H1 (cell line): ENCODE data around the gene CEP290. TPM values are rescaled to one million over a fixed set of nuclear protein-coding genes. Genes with fewer than 3 reads are reported as not detected.

Experiments used
- BCL11A ChIP-seq, 2 experiments: IDR thresholded peaks; one replicate each; pipeline ENCODE4 v1.6.1; 2011; ENCODE audit warnings: low read depth in 2 of 2, low read length in 2 of 2, mild to moderate bottlenecking in 2 of 2
- CHD7 ChIP-seq: fragments of 300-600 bp; sonication (generic); IDR thresholded peaks from 2 replicates; pipeline ENCODE4 v1.7.1; 2012; ENCODE audit warnings: low read length, moderate library complexity, mild to moderate bottlenecking, inconsistent platforms; ENCODE audit not compliant: insufficient replicate concordance
- EP300 ChIP-seq, 2 experiments: IDR thresholded peaks; 1 replicate in 1 of 2; 2 replicates in 1 of 2; pipeline ENCODE4 v1.6.1; 2011 to 2012; ENCODE audit warnings: low read depth in 2 of 2, low read length in 2 of 2, mild to moderate bottlenecking in 2 of 2, borderline replicate concordance in 1 of 2, inconsistent platforms in 1 of 2, moderate library complexity in 1 of 2
- GTF2F1 ChIP-seq: IDR thresholded peaks from 2 replicates; pipeline ENCODE4 v1.6.1; 2012; ENCODE audit warnings: low read depth, low read length, improper control_type of control experiment, borderline replicate concordance
- SP2 ChIP-seq: IDR thresholded peaks from 2 replicates; pipeline ENCODE4 v1.6.1; 2012; ENCODE audit warnings: mild to moderate bottlenecking, low read length, inconsistent platforms
- TAF7 ChIP-seq: optimal IDR thresholded peaks from 2 replicates; pipeline ENCODE3; 2011; ENCODE audit warnings: low read depth, mild to moderate bottlenecking, inconsistent platforms, low read length, moderate library complexity, borderline replicate concordance
- TCF12 ChIP-seq: IDR thresholded peaks from 2 replicates; pipeline ENCODE4 v1.6.1; 2011; ENCODE audit warnings: low read depth, mild to moderate bottlenecking, low read length
- USF2 ChIP-seq: IDR thresholded peaks from 2 replicates; pipeline ENCODE4 v1.6.1; 2011; ENCODE audit warnings: low read length, improper control_type of control experiment
- polyA plus RNA-seq, 7 experiments: library from polyadenylated mRNA; depleted of rRNA in 3 of 7; stranded (reverse) in 5 of 7; unstranded in 2 of 7; fragments of >200 nt in 5 of 7; fragments of 200-250 nt in 2 of 7; gene quantifications; 1 replicate in 5 of 7; 2 replicates in 1 of 7; 4 replicates in 1 of 7; pipeline versions ENCODE4 v1.2.1 to v1.2.3, GENCODE V29; 2011 to 2013; ENCODE audit warnings: missing spikeins in 2 of 7, mixed read lengths in 2 of 7
- total RNA-seq: library from RNA; stranded (reverse); fragmentation: NEBNext Ultra II Directional; extraction: Animal tissue kit (Norgen Biotek cat#: 25700); gene quantifications from 2 replicates; pipeline ENCODE4 v1.2.1, GENCODE V29; 2021

CEP290 gene
- total and polyA plus RNA-seq, 2 of the 8 experiments (the other 6 are each of a cell fraction or from before 2014, with no cell fraction given) = 2.1 to 5.9 TPM

GRCh38 chr12:88127855-88128254, 14.0 kb downstream of the CEP290 start (continued):
- no peak for TF ChIP-seq CHD7
- TF ChIP-seq USF2 = no peak
- TF ChIP-seq TAF7 = no peak
- no peak for TF ChIP-seq BCL11A (IDR thresholded peaks at IDR 0.05; ENCODE audit: low read depth in 2 of 2, low read length in 2 of 2)
- no peak for TF ChIP-seq SP2
- TF ChIP-seq GTF2F1 = no peak
- TF ChIP-seq TCF12 = no peak
- no peak for TF ChIP-seq EP300 (IDR thresholded peaks at IDR 0.05; ENCODE audit: borderline replicate concordance in 1 of 2, low read depth in 2 of 2, low read length in 2 of 2)
